Loucy (cell line): ENCODE data around the gene RUNX1.

Source experiments
- H2AFZ ChIP-seq: fragments of 200-600 bp; sonication (generic); 2 replicates; pipeline ENCODE4 v1.6.0; 2016; ENCODE audit warnings: antibody characterized with exemption, mild to moderate bottlenecking, low read length, moderate library complexity
- H3F3A ChIP-seq: fragments of 200-600 bp; 2 replicates; pipeline ENCODE4 v1.6.0; 2016; ENCODE audit warnings: antibody characterized with exemption, low read depth, mild to moderate bottlenecking
- H3K27me3 ChIP-seq: fragments of 200-600 bp; sonication (generic); 2 replicates; pipeline ENCODE4 v1.6.1; 2014; ENCODE audit warnings: low read length, mild to moderate bottlenecking; ENCODE audit not compliant: insufficient read depth, poor library complexity, severe bottlenecking
- H3K36me3 ChIP-seq: fragments of 200-600 bp; sonication (generic); 2 replicates; pipeline ENCODE4 v1.6.1; 2016; ENCODE audit warnings: low read length; ENCODE audit not compliant: insufficient read depth
- H3K4me1 ChIP-seq: fragments of 200-600 bp; sonication (generic); 2 replicates; pipeline ENCODE4 v1.5.1; 2014; ENCODE audit warnings: low read length, mild to moderate bottlenecking; ENCODE audit not compliant: insufficient read depth, poor library complexity, severe bottlenecking
- H3K4me2 ChIP-seq: fragments of 200-600 bp; sonication (generic); 2 replicates; pipeline ENCODE4 v1.6.0; 2014; ENCODE audit warnings: antibody characterized with exemption, low read length, low read depth, mild to moderate bottlenecking; ENCODE audit not compliant: poor library complexity, severe bottlenecking
- H3K4me3 ChIP-seq: fragments of 200-600 bp; sonication (generic); 2 replicates; pipeline ENCODE4 v1.5.1; 2014; ENCODE audit warnings: low read length, mild to moderate bottlenecking, mixed read lengths; ENCODE audit not compliant: poor library complexity, severe bottlenecking
- H3K79me2 ChIP-seq: fragments of 200-600 bp; sonication (generic); 2 replicates; pipeline ENCODE4 v1.6.1; 2014; ENCODE audit warnings: low read length; ENCODE audit not compliant: insufficient read depth
- H3K9ac ChIP-seq: fragments of 200-600 bp; sonication (generic); 2 replicates; pipeline ENCODE4 v1.6.0; 2014; ENCODE audit warnings: mild to moderate bottlenecking, low read depth, low read length, moderate library complexity; ENCODE audit not compliant: poor library complexity, severe bottlenecking
- H3K9me2 ChIP-seq: fragments of 200-600 bp; sonication (generic); replicated peaks from 2 replicates; pipeline ENCODE4 v1.6.1; 2016; ENCODE audit warnings: low read depth, low read length, mixed read lengths
- H3K9me3 ChIP-seq: fragments of 200-600 bp; sonication (generic); 2 replicates; pipeline ENCODE4 v1.6.1; 2014; ENCODE audit warnings: mild to moderate bottlenecking, antibody characterized with exemption, low read length, low read depth; ENCODE audit not compliant: insufficient read depth
- H4K20me1 ChIP-seq: fragments of 200-600 bp; sonication (generic); 2 replicates; pipeline ENCODE4 v1.6.0; 2014; ENCODE audit warnings: antibody characterized with exemption, low read length, mild to moderate bottlenecking; ENCODE audit not compliant: insufficient read depth, poor library complexity, severe bottlenecking
- EZH2phosphoT487 ChIP-seq: fragments of 200-600 bp; IDR thresholded peaks from 2 replicates; pipeline ENCODE4 v1.6.1; 2018; ENCODE audit warnings: antibody characterized with exemption, mild to moderate bottlenecking, moderate library complexity, borderline replicate concordance
- TF ChIP-seq, protein P1 (sequence below): fragments of 200-600 bp; sonication (generic); conservative IDR thresholded peaks from 2 replicates; pipeline ENCODE4 v1.5.1; 2014; ENCODE audit warnings: mild to moderate bottlenecking, antibody characterized with exemption, low read length

RUNX1 gene

DNA sequence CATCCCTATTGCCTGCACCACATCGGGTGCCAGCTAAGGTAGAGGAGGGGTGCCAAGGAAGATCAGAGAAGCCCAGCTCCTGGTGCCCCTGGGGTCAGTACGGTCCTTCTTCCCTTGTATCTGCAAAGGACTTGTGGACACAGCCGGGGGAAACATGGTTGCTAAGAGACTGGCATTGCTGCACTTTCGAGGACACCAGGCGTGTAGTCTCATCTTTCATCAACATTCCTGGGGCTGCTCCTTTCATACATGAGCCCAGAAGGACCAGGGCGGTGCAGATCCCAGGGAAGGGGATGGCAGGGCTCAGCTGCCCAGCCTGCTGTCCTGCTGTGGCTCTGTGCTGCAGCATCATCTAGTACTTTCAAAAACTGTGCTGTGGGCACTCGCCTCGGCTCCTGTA, 61.0 kb downstream of the RUNX1 start:
- no peak for TF ChIP-seq EZH2phosphoT487
- TF ChIP-seq, protein P1, sequence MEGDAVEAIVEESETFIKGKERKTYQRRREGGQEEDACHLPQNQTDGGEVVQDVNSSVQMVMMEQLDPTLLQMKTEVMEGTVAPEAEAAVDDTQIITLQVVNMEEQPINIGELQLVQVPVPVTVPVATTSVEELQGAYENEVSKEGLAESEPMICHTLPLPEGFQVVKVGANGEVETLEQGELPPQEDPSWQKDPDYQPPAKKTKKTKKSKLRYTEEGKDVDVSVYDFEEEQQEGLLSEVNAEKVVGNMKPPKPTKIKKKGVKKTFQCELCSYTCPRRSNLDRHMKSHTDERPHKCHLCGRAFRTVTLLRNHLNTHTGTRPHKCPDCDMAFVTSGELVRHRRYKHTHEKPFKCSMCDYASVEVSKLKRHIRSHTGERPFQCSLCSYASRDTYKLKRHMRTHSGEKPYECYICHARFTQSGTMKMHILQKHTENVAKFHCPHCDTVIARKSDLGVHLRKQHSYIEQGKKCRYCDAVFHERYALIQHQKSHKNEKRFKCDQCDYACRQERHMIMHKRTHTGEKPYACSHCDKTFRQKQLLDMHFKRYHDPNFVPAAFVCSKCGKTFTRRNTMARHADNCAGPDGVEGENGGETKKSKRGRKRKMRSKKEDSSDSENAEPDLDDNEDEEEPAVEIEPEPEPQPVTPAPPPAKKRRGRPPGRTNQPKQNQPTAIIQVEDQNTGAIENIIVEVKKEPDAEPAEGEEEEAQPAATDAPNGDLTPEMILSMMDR, result no peak
- Histone ChIP-seq H3K9ac (no peak overlapping the region), H3K36me3 (peaks cover 70% of the 10 kb centered on the region; the same call in 1 of the 2 replicates), H3K4me3 (no peak overlapping the region), H3K9me2 (no peaks in the 10 kb centered on the region), H3K9me3 (no peaks in the 10 kb centered on the region), H3F3A (peaks cover 16% of the 10 kb centered on the region), H4K20me1 (peaks cover 95% of the 10 kb centered on the region), H3K79me2 (peaks cover 98% of the 10 kb centered on the region), H3K4me1 (peaks cover 63% of the 10 kb centered on the region), H3K27me3 (no peaks in the 10 kb centered on the region), H3K4me2 (peak overlapping the region; percentile 26), H2AFZ (no peak overlapping the region)

DNA sequence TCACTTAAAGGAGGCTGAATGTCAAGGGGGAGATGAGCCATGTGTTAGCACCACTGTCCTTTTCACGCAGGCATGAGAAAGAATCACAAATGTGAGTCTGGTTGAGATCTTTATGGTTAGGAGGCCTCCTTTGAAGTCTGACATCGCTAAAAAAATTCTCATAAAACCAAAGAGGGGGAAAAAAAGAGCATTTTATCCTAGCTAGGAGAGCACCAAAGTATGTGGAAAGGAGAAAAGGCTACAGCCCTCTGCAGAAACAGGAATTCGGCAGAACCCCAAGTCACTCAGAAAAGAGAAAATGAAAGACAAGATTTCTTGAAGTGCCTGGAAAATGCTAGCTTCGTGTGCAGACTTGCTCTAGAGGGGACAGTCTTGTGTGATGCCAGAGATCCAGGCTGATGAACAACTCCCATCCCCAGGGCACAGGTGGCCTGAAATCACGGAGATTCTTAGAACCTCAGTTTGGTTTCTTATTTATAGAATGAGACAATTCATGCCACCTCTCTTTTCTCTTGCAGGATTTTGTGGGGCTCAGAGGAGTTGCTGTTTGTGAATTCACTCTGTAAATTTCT, 61.5 kb downstream of the RUNX1 start:
- peaks cover 95% of the 10 kb centered on the region for H4K20me1 ChIP-seq
- H3K79me2 ChIP-seq, result peaks cover 98% of the 10 kb centered on the region
- no peaks in the 10 kb centered on the region for H3K9me3 ChIP-seq
- peak overlapping the region; percentile 26 for H3K4me2 ChIP-seq
- peaks cover 74% of the 10 kb centered on the region; the same call in 1 of the 2 replicates for H3K36me3 ChIP-seq
- H3K9me2 ChIP-seq, result no peaks in the 10 kb centered on the region
- H3K4me1 ChIP-seq, result peaks cover 67% of the 10 kb centered on the region
- TF ChIP-seq, protein P1, result no peak
- no peak for TF ChIP-seq EZH2phosphoT487
- no peak overlapping the region for H3K4me3 ChIP-seq
- peaks cover 20% of the 10 kb centered on the region for H3F3A ChIP-seq
- H3K27me3 ChIP-seq, result no peaks in the 10 kb centered on the region
- H2AFZ ChIP-seq, result no peak overlapping the region
- H3K9ac ChIP-seq, result no peak overlapping the region

DNA sequence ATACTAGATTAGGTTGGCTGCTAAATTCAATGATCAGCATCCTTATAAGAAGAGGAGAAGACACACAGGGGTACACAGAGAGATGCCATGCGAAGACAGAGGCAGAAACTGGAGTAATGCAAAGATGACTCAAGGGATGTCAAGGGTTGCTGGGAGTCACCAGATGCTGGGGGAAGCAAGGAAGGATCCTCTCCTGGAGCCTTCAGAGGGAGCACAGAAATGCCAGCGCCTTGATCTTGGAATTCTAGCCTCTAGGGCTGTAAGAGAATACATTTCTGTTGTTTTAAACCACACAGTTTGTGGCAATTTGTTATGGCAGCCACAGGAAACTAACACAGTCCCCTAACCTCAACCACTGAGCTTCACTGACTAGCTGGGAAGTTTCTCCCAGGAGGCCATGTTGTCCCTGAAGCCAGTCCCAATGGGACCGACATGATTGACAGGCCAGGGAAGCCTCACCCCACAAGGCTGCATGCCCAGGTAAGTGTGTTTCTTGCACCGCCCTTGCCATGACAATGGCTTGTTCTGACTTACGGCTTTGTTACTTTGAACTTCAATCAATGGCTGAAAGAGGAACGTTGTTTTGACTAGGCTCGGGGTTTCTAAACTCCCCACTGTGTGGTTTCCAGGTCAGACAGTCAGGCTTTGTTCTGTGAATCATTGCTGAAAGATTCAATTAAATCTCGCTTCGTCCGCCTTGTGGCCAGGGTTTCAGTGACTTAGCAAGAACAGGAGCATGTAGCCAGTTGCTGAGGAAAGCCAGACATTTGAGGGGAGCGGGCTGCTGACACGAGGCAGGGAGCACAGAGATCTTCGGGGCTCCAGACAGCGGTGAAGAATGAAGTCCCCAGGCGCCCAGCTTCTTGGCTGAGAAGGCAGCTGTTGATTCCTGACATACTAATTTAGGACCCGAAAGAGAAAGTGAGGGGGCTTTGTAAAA, 62.3 kb downstream of the RUNX1 start:
- no peak overlapping the region for H3K4me3 ChIP-seq
- H3K9ac ChIP-seq, result no peak overlapping the region
- peaks cover 95% of the 10 kb centered on the region for H4K20me1 ChIP-seq
- no peaks in the 10 kb centered on the region for H3K9me2 ChIP-seq
- TF ChIP-seq, protein P1, result no peak
- peak overlapping the region; percentile 26 for H3K4me2 ChIP-seq
- H3K4me1 ChIP-seq, result peaks cover 71% of the 10 kb centered on the region
- H2AFZ ChIP-seq, result no peak overlapping the region
- H3F3A ChIP-seq, result peaks cover 20% of the 10 kb centered on the region
- H3K9me3 ChIP-seq, result no peaks in the 10 kb centered on the region
- no peaks in the 10 kb centered on the region for H3K27me3 ChIP-seq
- H3K36me3 ChIP-seq, result peaks cover 74% of the 10 kb centered on the region; the same call in 1 of the 2 replicates
- H3K79me2 ChIP-seq, result peaks cover 98% of the 10 kb centered on the region
